Measurements from ENCODE around the gene TNS4.

GRCh38 chr17:40440166-40440565 is 61.3 kb downstream of the TNS4 start:
- TF ChIP-seq EZH2 (IDR thresholded peaks at IDR 0.05) (no peak), POLR2AphosphoS5 (IDR thresholded peaks at IDR 0.05; ENCODE audit: borderline replicate concordance, low read depth, low read length) (no peak), FOXP2 (optimal IDR thresholded peaks at IDR 0.05; ENCODE audit: control extremely low read depth, extremely low read length, insufficient read depth) (no peak)

Measured in SK-N-MC (cell line).